Prostate gland (tissue), 2 donors: ENCODE measurements around the gene BIN1. TPM values are rescaled to one million over a fixed set of nuclear protein-coding genes. Genes with fewer than 3 reads are reported as not detected.
A peak's percentile ranks its signal among the peaks of the same experiment; 100 is the strongest.

Experiments
- DNase-seq: peaks from one replicate; pipeline ENCODE4 v3.0.0-alpha.2; 2019; ENCODE audit warnings: low spot score
- H3K27ac ChIP-seq, 2 donors: fragments of 200-600 bp; sonication (generic); 2 replicates each; pipeline ENCODE4 v1.5.1; 2017 to 2019
- H3K27me3 ChIP-seq: fragments of 200-600 bp; sonication (generic); replicated peaks from 2 replicates; pipeline ENCODE4 v1.5.1; 2019; ENCODE audit not compliant: insufficient read depth
- H3K36me3 ChIP-seq, 2 donors: fragments of 200-600 bp; sonication (generic); 1 replicate in 1 of 2; 2 replicates in 1 of 2; pipeline versions ENCODE4 v1.5.1 to v1.8.1; 2017 to 2019
- H3K4me1 ChIP-seq: fragments of 200-600 bp; sonication (generic); replicated peaks from 2 replicates; pipeline ENCODE4 v1.5.1; 2019
- H3K4me3 ChIP-seq, 2 donors: fragments of 200-600 bp; sonication (generic); 2 replicates each; pipeline ENCODE4 v1.5.1; 2017 to 2019
- H3K9me3 ChIP-seq: fragments of 200-600 bp; sonication (generic); 2 replicates; pipeline ENCODE4 v1.5.1; 2017
- POLR2A ChIP-seq: fragments of 450-650 bp; IDR thresholded peaks from one replicate; pipeline ENCODE4 v1.6.1; 2016; ENCODE audit warnings: antibody characterized with exemption, mild to moderate bottlenecking
- POLR2AphosphoS5 ChIP-seq: sonication (generic); formaldehyde crosslinking; IDR thresholded peaks from one replicate; pipeline ENCODE4 v1.6.1; 2017; ENCODE audit warnings: antibody characterized with exemption
- WGBS: methylation state at CpG from one replicate; pipeline ENCODE4 v1.1.5; 2018; 5-methylcytosine and 5-hydroxymethylcytosine counted together
- intact Hi-C: fragments of 100-400 bp; cut with DNase I; formaldehyde crosslinking; loops from one replicate; pipeline ENCODE4 v1.14.2; 2022
- total RNA-seq, 2 donors: library from RNA; depleted of rRNA; stranded (reverse); fragments of >200 nt; gene quantifications; one replicate each; pipeline ENCODE4 v1.1.0, GENCODE V29; 2016
- TF ChIP-seq, protein P1 (sequence below), 4 experiments: fragments of 200-600 bp in 2 of 4; fragments of 450-650 bp in 2 of 4; sonication (generic) in 2 of 4; IDR thresholded peaks; 1 replicate in 3 of 4; 2 replicates in 1 of 4; pipeline ENCODE4 v1.5.1; 2016 to 2019; ENCODE audit warnings: antibody characterized with exemption in 4 of 4, mild to moderate bottlenecking in 2 of 4, moderate library complexity in 2 of 4

BIN1 gene
- total RNA-seq, 2 donors from 2014 or later, result 65.6 to 70.1 TPM

DNA sequence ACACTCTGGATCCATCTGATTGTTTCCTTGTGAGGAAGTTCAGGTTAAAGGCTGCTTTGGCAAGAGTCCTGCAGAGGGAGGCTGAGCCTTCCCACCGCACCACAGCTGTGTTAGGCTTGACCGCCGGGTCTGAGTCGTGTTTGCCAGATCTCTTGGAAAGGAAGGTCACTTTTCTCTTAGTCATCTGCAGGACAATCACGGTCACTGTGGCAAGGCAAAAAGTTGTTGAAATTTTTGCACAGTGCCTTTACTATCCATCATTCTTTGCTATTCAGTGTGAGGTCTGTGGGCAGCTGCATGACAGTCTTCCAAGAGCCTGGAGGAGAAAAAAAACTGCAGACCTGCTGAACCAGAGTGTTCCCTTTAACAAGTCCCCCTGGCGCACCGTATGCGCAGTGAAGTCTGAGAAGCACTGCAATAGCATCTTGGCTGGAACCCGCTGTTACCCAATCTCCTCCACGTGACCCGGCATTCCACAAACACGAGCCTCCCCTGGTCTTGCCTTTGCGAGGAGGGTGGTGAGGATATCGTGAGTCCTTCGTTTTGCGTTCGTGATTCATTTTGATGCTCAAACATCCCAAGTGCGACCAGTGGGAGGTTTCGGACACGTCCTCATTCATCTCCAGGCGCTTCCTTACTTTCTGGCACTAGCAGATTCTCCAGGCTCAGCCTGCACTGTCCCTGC, 23.0 kb downstream of the BIN1 start:
- peak; percentile 89 for TF ChIP-seq POLR2AphosphoS5
- no peak for TF ChIP-seq POLR2A
- TF ChIP-seq, protein P1, sequence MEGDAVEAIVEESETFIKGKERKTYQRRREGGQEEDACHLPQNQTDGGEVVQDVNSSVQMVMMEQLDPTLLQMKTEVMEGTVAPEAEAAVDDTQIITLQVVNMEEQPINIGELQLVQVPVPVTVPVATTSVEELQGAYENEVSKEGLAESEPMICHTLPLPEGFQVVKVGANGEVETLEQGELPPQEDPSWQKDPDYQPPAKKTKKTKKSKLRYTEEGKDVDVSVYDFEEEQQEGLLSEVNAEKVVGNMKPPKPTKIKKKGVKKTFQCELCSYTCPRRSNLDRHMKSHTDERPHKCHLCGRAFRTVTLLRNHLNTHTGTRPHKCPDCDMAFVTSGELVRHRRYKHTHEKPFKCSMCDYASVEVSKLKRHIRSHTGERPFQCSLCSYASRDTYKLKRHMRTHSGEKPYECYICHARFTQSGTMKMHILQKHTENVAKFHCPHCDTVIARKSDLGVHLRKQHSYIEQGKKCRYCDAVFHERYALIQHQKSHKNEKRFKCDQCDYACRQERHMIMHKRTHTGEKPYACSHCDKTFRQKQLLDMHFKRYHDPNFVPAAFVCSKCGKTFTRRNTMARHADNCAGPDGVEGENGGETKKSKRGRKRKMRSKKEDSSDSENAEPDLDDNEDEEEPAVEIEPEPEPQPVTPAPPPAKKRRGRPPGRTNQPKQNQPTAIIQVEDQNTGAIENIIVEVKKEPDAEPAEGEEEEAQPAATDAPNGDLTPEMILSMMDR (IDR thresholded peaks at IDR 0.05), result peak in 1 of 4 experiments; percentile 11
- Histone ChIP-seq H3K4me3 (no peak overlapping the region), H3K36me3 (no peaks in the 10 kb centered on the region), H3K27me3 (no peaks in the 10 kb centered on the region), H3K9me3 (no peaks in the 10 kb centered on the region), H3K27ac (peak overlapping the region; percentile 69 to 70), H3K4me1 (peaks cover 32% of the 10 kb centered on the region)
- peak; percentile 77 for DNase-seq
- intact Hi-C loops, result loop anchor here (10.0 kb wide), 1 partner anchor 429 kb away; the partner anchor contains the start of gene GYPC
- 24% methylated on average over 21 of the region's 21 CpGs for WGBS

DNA sequence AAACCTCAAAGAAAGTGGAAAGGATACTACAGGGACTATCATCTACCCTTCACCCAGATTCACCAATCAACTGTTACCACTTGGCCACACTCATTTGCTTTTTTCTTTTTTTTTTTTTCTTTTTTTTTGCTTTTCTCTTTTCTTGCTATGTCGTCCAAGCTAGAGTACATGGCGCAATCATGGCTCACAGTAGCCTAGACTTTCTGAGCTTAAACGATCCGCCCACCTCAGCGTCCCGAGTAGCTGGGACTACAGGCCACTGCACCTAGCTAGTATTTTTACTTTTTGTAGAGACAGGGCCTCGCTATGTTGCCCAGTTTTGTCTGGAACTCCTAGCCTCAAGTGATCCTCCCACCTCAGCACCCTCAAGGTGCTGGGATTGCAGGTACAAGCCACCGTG, 24.0 kb downstream of the BIN1 start:
- peak overlapping the region; percentile 69 to 70 for H3K27ac ChIP-seq
- no peaks in the 10 kb centered on the region for H3K36me3 ChIP-seq
- no peaks in the 10 kb centered on the region for H3K9me3 ChIP-seq
- no peaks in the 10 kb centered on the region for H3K27me3 ChIP-seq
- intact Hi-C loops, result loop anchor here (10.0 kb wide), 1 partner anchor 428 kb away; the partner anchor contains the start of gene GYPC
- DNase-seq, result no peak
- H3K4me1 ChIP-seq, result peaks cover 32% of the 10 kb centered on the region
- WGBS, result 84% methylated on average over 8 of the region's 8 CpGs
- TF ChIP-seq POLR2AphosphoS5 (no peak), POLR2A (no peak)
- TF ChIP-seq, protein P1 (IDR thresholded peaks at IDR 0.05), result no peak
- no peak overlapping the region for H3K4me3 ChIP-seq

DNA sequence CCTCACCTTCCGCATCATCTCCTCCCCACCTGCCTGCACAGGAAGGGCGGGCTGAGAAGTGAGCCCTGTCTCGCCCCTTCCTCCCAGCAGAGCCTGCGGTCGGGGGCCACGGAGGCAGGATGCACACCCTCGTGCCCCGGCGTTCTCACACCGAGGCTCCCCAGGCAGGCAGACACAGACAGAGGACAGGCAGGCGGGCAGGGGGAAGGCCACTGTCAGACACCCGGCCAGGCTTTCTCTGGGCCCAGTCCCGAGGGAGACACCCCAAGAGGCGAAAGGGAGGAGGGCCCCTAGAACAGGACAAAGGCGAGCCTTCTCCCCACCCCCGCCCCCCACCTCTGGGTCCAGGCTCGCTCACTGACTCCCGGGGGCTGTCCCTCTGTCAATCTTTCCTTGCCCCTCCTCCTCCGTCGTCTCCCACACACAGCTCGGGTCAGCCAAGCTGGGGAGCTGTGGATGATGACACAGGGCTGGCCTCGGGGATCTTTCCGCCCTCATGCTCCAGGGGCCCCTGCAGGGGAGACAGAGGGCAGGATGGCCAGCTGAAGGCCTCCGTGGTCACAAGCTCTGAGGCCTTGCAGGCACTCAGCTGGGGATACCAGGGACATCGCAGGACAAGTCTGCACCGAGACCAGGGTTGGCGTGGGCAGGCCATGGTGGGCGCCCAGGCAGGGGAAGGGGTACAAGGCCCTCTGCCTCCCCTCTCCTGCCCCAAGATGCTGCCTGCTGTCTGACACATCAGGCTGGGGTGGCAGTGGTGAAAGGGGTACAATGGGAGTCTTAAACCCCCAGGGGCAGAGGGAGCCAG, 24.9 kb downstream of the BIN1 start:
- Histone ChIP-seq H3K9me3 (no peaks in the 10 kb centered on the region), H3K4me3 (no peak overlapping the region), H3K27ac (peak overlapping the region; percentile 70 to 71), H3K27me3 (no peaks in the 10 kb centered on the region), H3K4me1 (peaks cover 32% of the 10 kb centered on the region), H3K36me3 (no peaks in the 10 kb centered on the region)
- TF ChIP-seq POLR2A (no peak), POLR2AphosphoS5 (no peak)
- TF ChIP-seq, protein P1 (IDR thresholded peaks at IDR 0.05), result no peak
- WGBS, result 67% methylated on average over 28 of the region's 28 CpGs
- intact Hi-C loops, result loop anchor here (10.0 kb wide), 1 partner anchor 427 kb away; the partner anchor contains the start of gene GYPC
- DNase-seq, result no peak

DNA sequence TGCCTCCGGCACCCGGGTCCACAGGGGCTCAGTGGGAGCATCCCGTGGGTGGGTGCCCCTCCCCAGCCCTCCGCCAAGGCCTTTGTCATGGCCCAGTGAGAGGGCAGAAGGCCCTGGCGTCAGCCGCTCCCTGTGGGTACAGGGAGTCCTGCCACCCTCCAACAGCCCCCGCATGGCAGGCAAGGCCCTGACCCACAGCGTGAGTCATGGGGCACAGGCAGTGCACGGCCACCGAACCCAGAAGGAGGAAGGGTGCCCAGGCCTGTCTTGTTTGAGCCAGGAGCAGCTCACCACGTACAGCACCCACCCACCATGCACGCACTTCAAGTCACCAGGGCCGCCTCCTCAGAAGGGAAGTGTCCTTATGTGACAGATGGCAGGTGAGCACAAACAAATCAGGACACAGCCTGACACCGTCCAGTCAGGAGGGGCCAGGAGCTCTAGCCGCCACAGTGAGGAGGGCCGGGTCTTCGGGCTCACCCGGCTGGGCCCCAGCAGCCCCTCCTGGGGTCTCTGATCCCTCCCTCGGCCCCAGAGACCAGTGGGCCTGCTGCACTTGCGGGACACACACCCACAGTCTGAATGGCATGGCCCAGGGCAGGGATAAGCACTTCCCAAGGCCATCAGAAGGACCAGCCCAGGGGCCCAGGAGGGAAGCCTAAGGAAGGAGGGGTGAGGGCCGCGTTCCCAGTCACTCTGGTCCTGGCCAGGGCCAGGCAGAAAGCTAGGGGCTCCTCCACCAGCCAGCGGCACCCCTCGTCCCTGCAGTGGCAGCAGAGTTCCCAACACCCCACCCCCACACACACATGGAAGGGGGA, 25.8 kb downstream of the BIN1 start:
- peak; percentile 14 for TF ChIP-seq POLR2AphosphoS5
- TF ChIP-seq POLR2A, result no peak
- Histone ChIP-seq H3K4me3 (no peak overlapping the region), H3K27ac (peak overlapping the region; percentile 70 to 71), H3K27me3 (no peaks in the 10 kb centered on the region), H3K36me3 (no peaks in the 10 kb centered on the region), H3K9me3 (no peaks in the 10 kb centered on the region), H3K4me1 (peaks cover 31% of the 10 kb centered on the region)
- intact Hi-C loops, result loop anchor here (10.0 kb wide), 1 partner anchor 426 kb away; the partner anchor contains the start of gene GYPC
- WGBS, result 60% methylated on average over 23 of the region's 24 CpGs
- DNase-seq, result peak; percentile 34
